ENCODE results near the gene GPR160. TPM values are rescaled to one million over a fixed set of nuclear protein-coding genes. Genes with fewer than 3 reads are reported as not detected.

GPR160 gene
- total RNA-seq, 4 donors from 2014 or later = 93.5 to 195 (median 139) TPM

- WGBS, 2 donors (ENCODE audit: low coverage in 1 of 2) = 100% methylated on average over 1 of the region's 1 CpG
- Histone ChIP-seq H3K27ac (no peak overlapping the region), H3K9me3 (no peaks in the 10 kb centered on the region), H3K4me3 (no peak overlapping the region), H3K36me3 (peaks cover 0 to 32% (median 6%) of the 10 kb centered on the region in 4 donors), H3K27me3 (no peaks in the 10 kb centered on the region), H3K4me1 (peaks cover 0 to 9% (median 3%) of the 10 kb centered on the region in 4 donors)
- in situ Hi-C loops (cut with MboI; ENCODE audit: low pct_ligation_motif_present in 1 of 4, low pct_unique_long_range_greater_than_20kb in 1 of 4, low sequenced_read_pairs in 3 of 4) (no loop called here), intact Hi-C loops (cut with DNase I; ENCODE audit: low total_unique reads) (no loop called here)
- TF ChIP-seq POLR2A (IDR thresholded peaks at IDR 0.05) = no peak
- no peak for TF ChIP-seq EP300 (IDR thresholded peaks at IDR 0.05; ENCODE audit: low read depth)
- no peak for TF ChIP-seq CTCF (IDR thresholded peaks at IDR 0.05)
- no peak for TF ChIP-seq POLR2AphosphoS5 (IDR thresholded peaks at IDR 0.05)
- DNase-seq = no peak
Observed at GRCh38 chr3:170083343-170083742, 45.5 kb downstream of the GPR160 start.

GRCh38 chr3:170085396-170085795, 47.6 kb downstream of the GPR160 start:
- TF ChIP-seq EP300 (IDR thresholded peaks at IDR 0.05; ENCODE audit: low read depth) = no peak
- TF ChIP-seq POLR2A (IDR thresholded peaks at IDR 0.05) = no peak
- TF ChIP-seq CTCF (IDR thresholded peaks at IDR 0.05) = no peak
- TF ChIP-seq POLR2AphosphoS5 (IDR thresholded peaks at IDR 0.05) = no peak
- in situ Hi-C loops (cut with MboI; ENCODE audit: low pct_ligation_motif_present in 1 of 4, low pct_unique_long_range_greater_than_20kb in 1 of 4, low sequenced_read_pairs in 3 of 4) (no loop called here), intact Hi-C loops (cut with DNase I; ENCODE audit: low total_unique reads) (no loop called here)
- Histone ChIP-seq H3K9me3 (no peaks in the 10 kb centered on the region), H3K27me3 (no peaks in the 10 kb centered on the region), H3K36me3 (peaks cover 0 to 32% (median 6%) of the 10 kb centered on the region in 4 donors), H3K4me1 (no peaks in the 10 kb centered on the region), H3K27ac (no peak overlapping the region), H3K4me3 (no peak overlapping the region)
- DNase-seq = no peak
- WGBS, 2 donors (ENCODE audit: low coverage in 1 of 2) = 89 to 94% methylated on average over 6 of the region's 6 CpGs

- peaks cover 0 to 18% (median 0%) of the 10 kb centered on the region in 4 donors for H3K36me3 ChIP-seq
- DNase-seq = no peak
- H3K4me3 ChIP-seq = no peak overlapping the region
- in situ Hi-C loops (cut with MboI; ENCODE audit: low pct_ligation_motif_present in 1 of 4, low pct_unique_long_range_greater_than_20kb in 1 of 4, low sequenced_read_pairs in 3 of 4) (no loop called here), intact Hi-C loops (cut with DNase I; ENCODE audit: low total_unique reads) (no loop called here)
- no peaks in the 10 kb centered on the region for H3K4me1 ChIP-seq
- no peaks in the 10 kb centered on the region for H3K9me3 ChIP-seq
- no peak overlapping the region for H3K27ac ChIP-seq
- no peaks in the 10 kb centered on the region for H3K27me3 ChIP-seq
- WGBS, 2 donors (ENCODE audit: low coverage in 1 of 2) = 99 to 100% methylated on average over 1 to 3 of the region's 3 CpGs
- TF ChIP-seq CTCF (IDR thresholded peaks at IDR 0.05) (no peak), POLR2AphosphoS5 (IDR thresholded peaks at IDR 0.05) (no peak), POLR2A (IDR thresholded peaks at IDR 0.05) (no peak)
Observed at GRCh38 chr3:170089862-170090600, 52.2 kb downstream of the GPR160 start.

GRCh38 chr3:170090601-170090981, 52.8 kb downstream of the GPR160 start:
- H3K4me3 ChIP-seq = no peak overlapping the region
- intact Hi-C loops (cut with DNase I; ENCODE audit: low total_unique reads) = no loop called here
- no peaks in the 10 kb centered on the region for H3K27me3 ChIP-seq
- no peak for DNase-seq
- H3K4me1 ChIP-seq = no peaks in the 10 kb centered on the region
- in situ Hi-C loops (cut with MboI; ENCODE audit: low pct_ligation_motif_present in 1 of 4, low pct_unique_long_range_greater_than_20kb in 1 of 4, low sequenced_read_pairs in 3 of 4) = no loop called here
- H3K9me3 ChIP-seq = no peaks in the 10 kb centered on the region
- TF ChIP-seq CTCF (IDR thresholded peaks at IDR 0.05) (no peak), POLR2AphosphoS5 (IDR thresholded peaks at IDR 0.05) (no peak), POLR2A (IDR thresholded peaks at IDR 0.05) (no peak), EP300 (IDR thresholded peaks at IDR 0.05; ENCODE audit: low read depth) (no peak)
- H3K27ac ChIP-seq = no peak overlapping the region
- H3K36me3 ChIP-seq = peaks cover 0 to 17% (median 1%) of the 10 kb centered on the region in 4 donors

Data from transverse colon (tissue), 4 donors.